Renal cortex interstitium (tissue), 3 donors: ENCODE results near the gene NAT14. TPM values are rescaled to one million over a fixed set of nuclear protein-coding genes. Genes with fewer than 3 reads are reported as not detected.

Experiments
- polyA plus RNA-seq, 3 donors: library from polyadenylated mRNA; unstranded; fragments of 120-200 nt; gene quantifications; one replicate each; pipeline ENCODE4 v1.2.1, GENCODE V29; 2013; ENCODE audit not compliant: insufficient read length in 3 of 3

Gene NAT14
- polyA plus RNA-seq, 3 donors, result 43.2 to 55.9 (median 52.6) TPM

Other genes starting within 250 kb of the NAT14 start
- gene PPP6R1, start 226.2 kb upstream of the NAT14 start, polyA plus RNA-seq, result 10 to 100 TPM; 39.3 to 52.1 (median 48.9) TPM
- 10 to 100 TPM; 23.2 to 41.2 (median 39.2) TPM for gene HSPBP1, start 205.1 kb upstream of the NAT14 start, polyA plus RNA-seq
- gene BRSK1, start 201.2 kb upstream of the NAT14 start, polyA plus RNA-seq, result 10 to 100 TPM; 12.7 to 16.2 (median 14.6) TPM
- 1 to 10 TPM in 1 of 3 donors, under 1 TPM in 2; 0.72 to 2.1 (median 0.90) TPM for gene TMEM150B, start 159.8 kb upstream of the NAT14 start, polyA plus RNA-seq
- 10 to 100 TPM; 16.5 to 34.5 (median 23.4) TPM for gene KMT5C, start 145.3 kb upstream of the NAT14 start, polyA plus RNA-seq
- 1 to 10 TPM in 2 of 3 donors, under 1 TPM in 1; 0.82 to 1.9 (median 1.2) TPM for gene COX6B2, start 130.5 kb upstream of the NAT14 start, polyA plus RNA-seq
- gene GARIN5B, start 121.9 kb upstream of the NAT14 start, polyA plus RNA-seq, result under 1 TPM; 0.12 to 0.24 (median 0.13) TPM
- gene IL11, start 114.7 kb upstream of the NAT14 start, polyA plus RNA-seq, result 1 to 10 TPM in 2 of 3 donors, under 1 TPM in 1; 0.84 to 2.8 (median 1.5) TPM
- gene TMEM190, start 108.4 kb upstream of the NAT14 start, polyA plus RNA-seq, result 1 to 10 TPM in 1 of 3 donors, under 1 TPM in 1, not detected in 1; 0.17 to 1.1 TPM
- 1 to 10 TPM in 1 of 3 donors, under 1 TPM in 2; 0.58 to 1.3 (median 0.78) TPM for gene TMEM238, start 100.9 kb upstream of the NAT14 start, polyA plus RNA-seq
- 1,000 to 10,000 TPM in 2 of 3 donors, 100 to 1,000 TPM in 1; 762 to 1,286 (median 1,213) TPM for gene RPL28, start 99.3 kb upstream of the NAT14 start, polyA plus RNA-seq
- 10 to 100 TPM; 39.8 to 70.7 (median 42.8) TPM for gene UBE2S, start 77.4 kb upstream of the NAT14 start, polyA plus RNA-seq
- under 1 TPM; 0.09 to 0.30 (median 0.16) TPM for gene SHISA7, start 41.9 kb upstream of the NAT14 start, polyA plus RNA-seq
- 10 to 100 TPM; 28.1 to 47.0 (median 45.4) TPM for gene ISOC2, start 23.5 kb upstream of the NAT14 start, polyA plus RNA-seq
- not detected for gene C19orf85, start 20.4 kb upstream of the NAT14 start, polyA plus RNA-seq
- 1 to 10 TPM; 2.1 to 6.6 (median 4.8) TPM for gene ZNF628, start 8.6 kb upstream of the NAT14 start, polyA plus RNA-seq
- 1 to 10 TPM; 1.5 to 2.5 (median 1.6) TPM for gene SSC5D, start 3.2 kb downstream of the NAT14 start, polyA plus RNA-seq
- 1 to 10 TPM in 2 of 3 donors, under 1 TPM in 1; 0.97 to 1.8 (median 1.4) TPM for gene SBK2, start 51.9 kb downstream of the NAT14 start, polyA plus RNA-seq
- under 1 TPM; 0.12 to 0.28 (median 0.22) TPM for gene SBK3, start 60.4 kb downstream of the NAT14 start, polyA plus RNA-seq
- 10 to 100 TPM; 13.8 to 21.2 (median 19.5) TPM for gene ZNF579, start 95.7 kb downstream of the NAT14 start, polyA plus RNA-seq
- 10 to 100 TPM; 20.1 to 24.5 (median 23.9) TPM for gene FIZ1, start 114.3 kb downstream of the NAT14 start, polyA plus RNA-seq
- 10 to 100 TPM in 2 of 3 donors, 1 to 10 TPM in 1; 6.5 to 11.1 (median 11.0) TPM for gene ZNF524, start 115.1 kb downstream of the NAT14 start, polyA plus RNA-seq
- 10 to 100 TPM in 2 of 3 donors, 1 to 10 TPM in 1; 5.9 to 11.8 (median 11.1) TPM for gene ZNF865, start 120.5 kb downstream of the NAT14 start, polyA plus RNA-seq
- 10 to 100 TPM in 2 of 3 donors, 1 to 10 TPM in 1; 8.7 to 13.6 (median 12.7) TPM for gene ZNF784, start 139.4 kb downstream of the NAT14 start, polyA plus RNA-seq
- 10 to 100 TPM; 35.1 to 61.9 (median 53.0) TPM for gene ZNF580, start 155.8 kb downstream of the NAT14 start, polyA plus RNA-seq
- gene ZNF581, start 158.5 kb downstream of the NAT14 start, polyA plus RNA-seq, result 10 to 100 TPM; 22.5 to 30.9 (median 30.2) TPM
- 10 to 100 TPM; 17.5 to 27.4 (median 25.3) TPM for gene CCDC106, start 163.0 kb downstream of the NAT14 start, polyA plus RNA-seq
- 100 to 1,000 TPM; 160 to 218 (median 199) TPM for gene U2AF2, start 169.8 kb downstream of the NAT14 start, polyA plus RNA-seq
- gene EPN1, start 190.0 kb downstream of the NAT14 start, polyA plus RNA-seq, result 100 to 1,000 TPM in 2 of 3 donors, 10 to 100 TPM in 1; 80.2 to 152 (median 135) TPM